ENCODE results near the gene PPL.

Gene PPL

GRCh38 chr16:4879049-4879448 is 57.9 kb downstream of the PPL start:
- Histone ChIP-seq H3K27me3 (ENCODE audit: insufficient read depth, low read length, poor library complexity) (no peaks in the 10 kb centered on the region), H3K36me3 (ENCODE audit: insufficient read depth, low read length) (peaks cover 93% of the 10 kb centered on the region), H3K9me3 (ENCODE audit: insufficient read depth, low read length, severe bottlenecking) (no peaks in the 10 kb centered on the region), H4K20me1 (ENCODE audit: insufficient read depth, low read length) (peaks cover 28% of the 10 kb centered on the region), H3K4me2 (ENCODE audit: insufficient read depth, low read length) (no peak overlapping the region), H3K79me2 (ENCODE audit: insufficient read depth, low read length) (no peaks in the 10 kb centered on the region), H3K4me1 (ENCODE audit: insufficient read depth, low read length) (no peaks in the 10 kb centered on the region), H3K9ac (ENCODE audit: low read depth, low read length) (no peak overlapping the region), H3K27ac (ENCODE audit: low read length) (no peak overlapping the region), H2AFZ (ENCODE audit: low read depth, low read length) (no peak overlapping the region), H3K4me3 (ENCODE audit: low read depth in 1 of 2, low read length in 2 of 2) (no peak overlapping the region)
- no peak for TF ChIP-seq EZH2 (IDR thresholded peaks at IDR 0.05; ENCODE audit: borderline replicate concordance, low read depth, low read length, severe bottlenecking)
- TF ChIP-seq, protein P1, sequence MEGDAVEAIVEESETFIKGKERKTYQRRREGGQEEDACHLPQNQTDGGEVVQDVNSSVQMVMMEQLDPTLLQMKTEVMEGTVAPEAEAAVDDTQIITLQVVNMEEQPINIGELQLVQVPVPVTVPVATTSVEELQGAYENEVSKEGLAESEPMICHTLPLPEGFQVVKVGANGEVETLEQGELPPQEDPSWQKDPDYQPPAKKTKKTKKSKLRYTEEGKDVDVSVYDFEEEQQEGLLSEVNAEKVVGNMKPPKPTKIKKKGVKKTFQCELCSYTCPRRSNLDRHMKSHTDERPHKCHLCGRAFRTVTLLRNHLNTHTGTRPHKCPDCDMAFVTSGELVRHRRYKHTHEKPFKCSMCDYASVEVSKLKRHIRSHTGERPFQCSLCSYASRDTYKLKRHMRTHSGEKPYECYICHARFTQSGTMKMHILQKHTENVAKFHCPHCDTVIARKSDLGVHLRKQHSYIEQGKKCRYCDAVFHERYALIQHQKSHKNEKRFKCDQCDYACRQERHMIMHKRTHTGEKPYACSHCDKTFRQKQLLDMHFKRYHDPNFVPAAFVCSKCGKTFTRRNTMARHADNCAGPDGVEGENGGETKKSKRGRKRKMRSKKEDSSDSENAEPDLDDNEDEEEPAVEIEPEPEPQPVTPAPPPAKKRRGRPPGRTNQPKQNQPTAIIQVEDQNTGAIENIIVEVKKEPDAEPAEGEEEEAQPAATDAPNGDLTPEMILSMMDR (IDR thresholded peaks at IDR 0.05; ENCODE audit: borderline replicate concordance, extremely low read depth, low read length, poor library complexity, severe bottlenecking): no peak
- no peak for ATAC-seq (ENCODE audit: insufficient read depth, low read depth)
- no peak for DNase-seq

- ATAC-seq (ENCODE audit: insufficient read depth, low read depth): no peak
- Histone ChIP-seq H3K27me3 (ENCODE audit: insufficient read depth, low read length, poor library complexity) (no peaks in the 10 kb centered on the region), H3K36me3 (ENCODE audit: insufficient read depth, low read length) (peaks cover 92% of the 10 kb centered on the region), H3K9ac (ENCODE audit: low read depth, low read length) (no peak overlapping the region), H3K4me2 (ENCODE audit: insufficient read depth, low read length) (no peak overlapping the region), H3K4me3 (ENCODE audit: low read depth in 1 of 2, low read length in 2 of 2) (no peak overlapping the region), H3K4me1 (ENCODE audit: insufficient read depth, low read length) (no peaks in the 10 kb centered on the region), H3K27ac (ENCODE audit: low read length) (no peak overlapping the region), H2AFZ (ENCODE audit: low read depth, low read length) (no peak overlapping the region), H3K9me3 (ENCODE audit: insufficient read depth, low read length, severe bottlenecking) (no peaks in the 10 kb centered on the region), H4K20me1 (ENCODE audit: insufficient read depth, low read length) (peaks cover 13% of the 10 kb centered on the region), H3K79me2 (ENCODE audit: insufficient read depth, low read length) (no peaks in the 10 kb centered on the region)
- DNase-seq: no peak
- TF ChIP-seq, protein P1 (IDR thresholded peaks at IDR 0.05; ENCODE audit: borderline replicate concordance, extremely low read depth, low read length, poor library complexity, severe bottlenecking): no peak
- TF ChIP-seq EZH2 (IDR thresholded peaks at IDR 0.05; ENCODE audit: borderline replicate concordance, low read depth, low read length, severe bottlenecking): no peak
Observed at GRCh38 chr16:4877380-4877685, 59.6 kb downstream of the PPL start.

GRCh38 chr16:4876646-4877379 is 60.1 kb downstream of the PPL start:
- H3K4me2 ChIP-seq (ENCODE audit: insufficient read depth, low read length): no peak overlapping the region
- no peak overlapping the region for H3K27ac ChIP-seq (ENCODE audit: low read length)
- H3K36me3 ChIP-seq (ENCODE audit: insufficient read depth, low read length): peaks cover 91% of the 10 kb centered on the region
- no peaks in the 10 kb centered on the region for H3K9me3 ChIP-seq (ENCODE audit: insufficient read depth, low read length, severe bottlenecking)
- H3K79me2 ChIP-seq (ENCODE audit: insufficient read depth, low read length): no peaks in the 10 kb centered on the region
- no peaks in the 10 kb centered on the region for H3K27me3 ChIP-seq (ENCODE audit: insufficient read depth, low read length, poor library complexity)
- H2AFZ ChIP-seq (ENCODE audit: low read depth, low read length): no peak overlapping the region
- no peak overlapping the region for H3K4me3 ChIP-seq (ENCODE audit: low read depth in 1 of 2, low read length in 2 of 2)
- DNase-seq: no peak
- no peaks in the 10 kb centered on the region for H3K4me1 ChIP-seq (ENCODE audit: insufficient read depth, low read length)
- peaks cover 13% of the 10 kb centered on the region for H4K20me1 ChIP-seq (ENCODE audit: insufficient read depth, low read length)
- TF ChIP-seq, protein P1 (IDR thresholded peaks at IDR 0.05; ENCODE audit: borderline replicate concordance, extremely low read depth, low read length, poor library complexity, severe bottlenecking): no peak
- no peak for TF ChIP-seq EZH2 (IDR thresholded peaks at IDR 0.05; ENCODE audit: borderline replicate concordance, low read depth, low read length, severe bottlenecking)
- H3K9ac ChIP-seq (ENCODE audit: low read depth, low read length): no peak overlapping the region
- ATAC-seq (ENCODE audit: insufficient read depth, low read depth): no peak

Measured in DND-41 (cell line).